Ishikawa (cell line): ENCODE measurements around the gene SLC6A20.

ENCODE experiments used
- CEBPB ChIP-seq: IDR thresholded peaks from 2 replicates; pipeline ENCODE4 v1.6.1; 2012
- CREB1 ChIP-seq: IDR thresholded peaks from 2 replicates; pipeline ENCODE4 v1.6.1; 2012; ENCODE audit warnings: low read depth
- EGR1 ChIP-seq: IDR thresholded peaks from 2 replicates; pipeline ENCODE4 v1.6.1; 2012
- MAX ChIP-seq: IDR thresholded peaks from 2 replicates; pipeline ENCODE4 v1.6.1; 2012
- REST ChIP-seq: IDR thresholded peaks from 2 replicates; pipeline ENCODE4 v1.6.1; 2012; ENCODE audit warnings: low read depth, mild to moderate bottlenecking
- TCF12 ChIP-seq: IDR thresholded peaks from 2 replicates; pipeline ENCODE4 v1.6.1; 2012; ENCODE audit warnings: low read depth
- TEAD4 ChIP-seq: IDR thresholded peaks from 2 replicates; pipeline ENCODE4 v1.6.1; 2012
- USF1 ChIP-seq: IDR thresholded peaks from 2 replicates; pipeline ENCODE4 v1.6.1; 2012
- YY1 ChIP-seq: IDR thresholded peaks from 2 replicates; pipeline ENCODE4 v1.6.1; 2012; ENCODE audit warnings: low read depth

- TF ChIP-seq TCF12 (no peak), TEAD4 (no peak), CEBPB (no peak), USF1 (no peak), REST (no peak), EGR1 (no peak), MAX (no peak), YY1 (no peak), CREB1 (no peak)
These were observed 48.3 kb upstream of the SLC6A20 start for GRCh38 chr3:45844616-45845015.
